ENCODE data around the gene RAPGEF6. TPM values are rescaled to one million over a fixed set of nuclear protein-coding genes. Genes with fewer than 3 reads are reported as not detected.
"Not testable (repeated sequence)": the region's sequence is repeated elsewhere in the genome, so short reads cannot be mapped to it uniquely, and the experiment has no call there.

RAPGEF6 gene
- total RNA-seq, 2 donors from 2014 or later: 18.9 to 19.9 TPM

DNA sequence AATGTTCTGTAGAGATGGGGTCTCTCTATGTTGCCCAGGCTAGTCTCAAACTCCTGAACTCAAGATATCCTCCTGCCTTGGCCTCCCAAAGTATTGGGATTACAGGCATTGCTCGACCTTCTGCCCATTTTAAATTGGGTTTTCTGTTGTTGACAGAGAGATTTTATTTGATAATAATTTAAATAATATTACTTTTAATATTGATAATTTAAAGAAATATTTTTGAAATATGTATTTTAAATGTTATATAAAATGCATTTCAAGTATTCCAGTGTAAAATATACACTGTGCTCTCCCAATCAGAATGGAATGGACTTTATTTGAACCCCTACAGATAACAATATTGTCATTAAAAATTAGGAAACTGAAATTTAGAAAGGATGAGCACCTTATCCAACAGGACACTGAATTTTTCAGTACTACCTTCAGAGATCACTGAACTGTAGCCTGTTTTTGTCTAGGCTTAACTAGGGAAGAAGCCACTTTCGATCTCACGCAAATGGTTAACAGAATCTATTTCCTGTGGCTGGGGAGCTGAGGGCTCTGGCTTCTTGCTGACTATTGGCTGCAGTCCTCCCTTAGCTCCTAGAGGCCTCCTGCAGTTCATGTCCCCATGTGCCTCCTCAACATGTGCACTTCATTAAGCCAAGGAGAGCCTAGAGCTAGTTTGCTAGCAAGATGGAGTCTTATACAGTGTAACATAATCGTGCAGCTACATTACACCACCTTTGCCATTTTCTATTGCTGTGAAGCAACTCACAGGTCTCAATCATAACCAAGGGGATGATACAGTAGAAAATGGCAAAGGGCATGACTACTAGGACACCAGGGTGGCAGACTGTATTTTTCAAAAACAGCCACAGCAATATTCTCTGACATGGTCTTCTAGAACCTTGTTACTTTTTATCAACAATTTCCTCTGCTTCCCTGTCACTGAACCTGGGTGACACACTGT is 221.1 kb downstream of the RAPGEF6 start:
- intact Hi-C loops (cut with DNase I): loop anchor here in 1 of 2 donors (10.0 kb wide), 1 partner anchor 249 kb away; the partner anchor contains the start of gene HINT1

DNA sequence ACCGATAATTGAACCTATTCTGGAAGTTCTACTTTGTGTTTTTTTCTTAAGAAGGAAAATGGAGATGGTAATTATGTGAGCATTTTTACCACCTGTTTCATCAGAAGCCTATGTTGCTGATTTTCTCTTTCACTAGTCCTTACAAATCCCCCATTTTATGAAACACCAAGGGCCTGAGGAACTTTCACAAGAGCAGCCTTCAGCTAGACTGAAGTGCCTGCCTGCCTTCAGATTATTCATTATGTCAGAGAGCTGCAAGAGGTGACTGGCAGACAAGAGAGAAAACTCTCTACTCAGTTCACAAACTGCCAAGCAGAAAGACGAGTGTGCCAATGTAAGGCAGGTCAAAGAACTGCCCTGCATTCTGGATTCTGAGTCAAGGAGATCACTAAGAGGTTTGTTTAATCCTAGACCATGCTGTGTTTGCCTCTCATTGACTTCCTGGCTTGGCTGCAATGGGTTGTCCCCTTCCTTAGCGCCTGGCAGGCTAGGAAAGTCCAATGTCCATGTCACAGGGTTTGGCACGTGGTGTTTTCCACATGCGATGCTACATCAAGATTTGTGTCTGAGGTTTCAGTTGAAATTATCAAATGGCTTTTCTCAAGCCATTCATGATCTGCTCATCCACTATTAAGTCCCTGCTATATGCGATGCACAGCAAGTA is 227.9 kb downstream of the RAPGEF6 start:
- DNase-seq (ENCODE audit: low spot score): no peak
- intact Hi-C loops (cut with DNase I): no loop called here

More for the DNA sequence above, 221.1 kb downstream of the RAPGEF6 start:
- DNase-seq (ENCODE audit: low spot score): no peak

DNA sequence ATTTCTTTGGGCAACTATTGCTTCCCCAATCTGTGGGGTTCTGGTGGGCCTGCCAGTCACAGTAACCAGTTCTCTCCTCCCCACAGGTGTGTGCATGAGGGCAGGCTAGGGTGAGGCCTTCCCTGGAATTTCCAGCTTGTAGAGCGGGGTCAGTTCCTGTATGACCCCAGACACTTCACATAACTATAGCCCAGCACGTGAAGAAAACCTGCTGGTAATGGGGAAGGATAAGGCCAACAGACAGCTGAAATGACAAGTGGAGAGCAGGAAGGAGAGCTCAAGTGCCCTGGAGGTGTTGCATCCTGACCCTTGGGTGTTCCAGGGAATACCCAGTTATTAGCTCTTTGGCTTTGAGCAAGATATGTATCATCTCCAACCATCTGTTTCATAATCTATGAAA is 229.0 kb downstream of the RAPGEF6 start:
- no peak for DNase-seq (ENCODE audit: low spot score)
- intact Hi-C loops (cut with DNase I): no loop called here

DNA sequence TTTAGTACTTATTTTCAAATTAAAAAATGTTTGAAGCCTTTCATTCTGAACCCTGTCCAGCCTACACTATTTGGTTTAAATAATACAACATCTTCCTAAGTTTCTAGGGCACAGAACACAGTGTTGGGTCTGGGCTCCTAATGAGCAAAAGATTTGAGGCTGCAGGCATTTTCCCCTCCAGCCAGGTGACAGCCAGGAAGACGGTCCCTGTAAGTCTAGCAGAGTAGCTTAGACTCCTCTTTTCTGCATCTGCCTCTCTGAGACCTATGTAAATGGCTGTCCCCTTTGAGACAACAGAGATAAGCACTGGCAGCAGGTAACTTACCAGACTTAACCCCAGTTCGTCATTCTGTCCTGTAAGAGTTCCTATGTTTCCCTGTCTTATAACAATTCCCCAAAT is 229.4 kb downstream of the RAPGEF6 start:
- intact Hi-C loops (cut with DNase I): no loop called here
- DNase-seq (ENCODE audit: low spot score): no peak

DNA sequence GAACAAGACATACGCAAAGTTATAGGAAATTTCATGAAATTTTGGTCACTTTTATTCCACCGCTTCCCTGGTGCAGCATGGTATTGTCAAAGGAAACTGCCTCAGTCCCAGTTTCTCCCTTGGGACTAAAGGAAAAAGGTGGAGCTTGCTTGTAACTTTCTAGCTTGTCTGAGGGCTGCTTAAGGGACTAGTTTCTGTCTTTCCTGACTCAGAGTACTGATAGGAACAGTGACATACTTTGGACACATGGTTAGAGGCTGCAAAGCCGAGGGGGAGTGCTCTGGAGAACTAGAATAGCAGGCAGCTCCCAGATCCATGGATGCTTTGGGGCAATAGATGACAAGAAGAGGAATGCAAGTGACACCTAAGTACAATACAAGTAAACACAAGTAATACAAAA is 234.4 kb downstream of the RAPGEF6 start:
- intact Hi-C loops (cut with DNase I): no loop called here
- no peak for DNase-seq (ENCODE audit: low spot score)

DNA sequence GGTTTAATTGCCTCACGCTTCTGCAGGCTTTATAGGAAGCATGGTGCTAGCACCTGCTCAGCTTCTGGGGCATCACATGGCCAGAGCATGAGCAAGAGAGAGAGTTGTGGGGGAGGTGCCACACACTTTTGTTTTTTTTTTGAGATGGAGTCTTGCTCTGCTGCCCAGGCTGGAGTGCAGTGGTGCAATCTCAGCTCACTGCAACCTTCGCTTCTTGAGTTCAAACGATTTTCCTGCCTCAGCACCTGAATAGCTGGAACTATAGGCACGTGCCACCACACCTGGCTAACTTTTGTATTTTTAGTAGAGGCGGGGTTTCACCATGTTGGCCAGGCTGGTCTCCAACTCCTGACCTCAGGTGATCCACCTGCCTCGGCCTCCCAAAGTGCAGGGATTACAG is 236.0 kb downstream of the RAPGEF6 start:
- intact Hi-C loops (cut with DNase I); DNase-seq (ENCODE audit: low spot score): not testable (repeated sequence)

DNA sequence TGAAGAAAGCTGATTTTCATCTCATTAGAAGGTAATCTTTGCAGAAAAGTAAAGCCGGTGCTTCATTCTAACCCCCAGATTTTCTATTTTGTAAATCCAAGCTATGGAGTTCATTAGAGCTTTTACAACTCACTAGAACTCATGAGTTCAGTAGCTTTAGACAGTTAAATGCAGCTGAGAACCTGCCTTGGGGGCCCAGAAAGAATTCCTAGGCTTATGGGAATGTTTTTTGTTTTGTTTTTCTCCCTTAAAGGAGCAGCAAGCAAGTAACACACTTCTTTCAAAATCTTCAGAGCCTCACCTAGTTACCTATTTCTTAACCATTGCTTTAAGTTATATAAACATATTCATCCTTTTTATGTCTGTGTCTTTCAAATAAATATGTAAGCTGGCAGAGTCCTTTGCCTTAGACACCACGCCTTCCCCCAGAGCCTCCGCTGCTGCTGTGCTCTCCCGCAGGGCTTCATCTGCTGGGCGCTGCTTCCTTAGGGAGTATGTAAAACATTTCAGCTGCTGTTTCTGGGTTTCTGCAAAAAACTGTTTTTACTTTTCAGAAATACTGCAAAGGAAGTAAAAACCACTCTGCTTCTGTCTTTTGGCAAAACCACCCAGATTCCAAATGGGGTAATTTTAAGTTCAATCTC is 238.3 kb downstream of the RAPGEF6 start:
- intact Hi-C loops (cut with DNase I): no loop called here
- DNase-seq (ENCODE audit: low spot score): no peak

DNA sequence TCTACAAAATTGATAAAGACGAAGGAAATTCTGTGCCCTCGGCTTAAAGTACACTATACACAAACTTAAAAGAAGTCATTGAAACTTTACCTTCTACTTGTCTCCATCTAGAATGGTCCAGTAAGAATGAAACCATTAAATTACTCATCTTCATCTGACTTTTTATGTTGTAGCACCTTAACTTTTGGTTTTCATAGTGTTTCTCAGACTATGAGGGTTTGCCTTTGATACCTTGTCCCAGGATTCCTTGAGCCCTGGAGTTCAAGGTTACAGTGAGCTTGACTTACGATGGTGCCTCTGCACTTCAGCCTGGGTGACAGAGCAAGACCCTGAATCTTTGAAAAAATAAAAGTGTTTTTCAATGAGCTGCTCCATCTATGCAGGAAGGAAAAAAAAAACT is 239.0 kb downstream of the RAPGEF6 start:
- no peak for DNase-seq (ENCODE audit: low spot score)
- intact Hi-C loops (cut with DNase I): no loop called here

DNA sequence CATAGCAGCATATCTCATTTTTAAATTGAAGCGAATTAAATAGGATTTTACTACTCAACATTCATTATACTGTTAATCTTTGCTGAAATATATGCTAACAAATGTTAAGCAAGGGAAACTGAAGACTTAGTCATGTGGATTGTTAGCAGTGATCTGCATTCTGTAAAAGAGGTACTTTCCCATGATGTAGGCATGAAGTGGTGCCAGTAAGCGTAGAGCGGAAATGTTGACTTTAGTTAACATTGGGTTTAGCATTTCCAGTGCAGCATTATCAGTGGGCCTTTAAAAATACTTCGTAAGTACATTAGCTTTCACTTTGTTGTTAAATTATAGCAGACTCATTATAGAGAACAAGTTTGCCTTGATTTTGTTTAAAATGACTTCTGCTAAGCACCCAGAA is 240.9 kb downstream of the RAPGEF6 start:
- intact Hi-C loops (cut with DNase I): no loop called here
- no peak for DNase-seq (ENCODE audit: low spot score)

DNA sequence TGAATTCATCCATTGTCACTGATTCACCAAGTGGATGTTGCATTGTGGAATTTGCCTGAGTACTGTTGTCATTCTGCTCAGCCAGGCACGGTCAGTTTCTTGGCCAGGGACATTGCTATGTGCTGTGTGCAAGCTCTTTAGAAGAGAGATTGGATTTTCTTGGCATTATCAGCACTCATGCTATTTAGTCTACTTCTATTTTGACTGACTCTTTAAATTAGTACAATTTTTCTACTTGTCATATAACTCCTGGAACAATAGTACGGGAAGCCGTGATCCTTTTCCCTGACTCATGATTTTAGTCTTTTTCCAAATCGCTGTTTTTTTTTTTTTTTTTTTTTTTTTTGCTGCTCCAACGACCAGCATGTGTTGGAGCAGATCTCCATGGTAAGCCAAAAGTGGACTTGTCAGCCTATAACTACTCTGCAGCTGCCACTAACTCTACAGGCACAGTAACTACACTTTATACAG is 241.5 kb downstream of the RAPGEF6 start:
- no peak for DNase-seq (ENCODE audit: low spot score)
- intact Hi-C loops (cut with DNase I): no loop called here

DNA sequence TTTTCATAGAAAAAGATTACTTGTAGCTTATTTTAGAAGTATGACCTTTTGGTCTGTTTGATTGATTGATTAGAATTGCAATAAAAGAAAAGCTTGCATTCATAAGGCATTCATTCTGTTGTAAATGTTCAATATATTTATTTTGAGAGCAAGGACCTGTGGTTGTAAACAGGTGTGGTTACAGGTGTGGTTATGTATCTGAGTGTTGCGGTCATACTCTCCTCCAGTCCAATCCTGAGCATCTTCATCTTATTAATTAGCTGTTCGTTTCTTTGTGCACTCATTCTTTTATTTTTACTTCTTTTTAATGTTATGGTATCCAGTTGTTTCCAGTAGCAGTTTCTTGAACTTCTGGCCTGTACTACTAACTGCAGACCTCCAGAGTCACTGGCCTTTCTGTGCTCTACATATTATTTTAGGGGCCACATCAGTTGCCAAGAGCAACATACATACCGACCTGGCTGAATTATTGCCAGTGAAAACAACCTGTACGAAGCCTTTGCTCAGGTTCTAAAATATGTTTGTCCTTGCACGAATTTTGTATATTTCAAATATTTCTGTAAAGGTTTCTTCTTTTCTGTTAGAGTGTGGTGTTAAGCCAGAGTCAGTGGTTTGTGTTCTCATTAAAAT is 242.4 kb downstream of the RAPGEF6 start:
- no peak for DNase-seq (ENCODE audit: low spot score)
- intact Hi-C loops (cut with DNase I): no loop called here

DNA sequence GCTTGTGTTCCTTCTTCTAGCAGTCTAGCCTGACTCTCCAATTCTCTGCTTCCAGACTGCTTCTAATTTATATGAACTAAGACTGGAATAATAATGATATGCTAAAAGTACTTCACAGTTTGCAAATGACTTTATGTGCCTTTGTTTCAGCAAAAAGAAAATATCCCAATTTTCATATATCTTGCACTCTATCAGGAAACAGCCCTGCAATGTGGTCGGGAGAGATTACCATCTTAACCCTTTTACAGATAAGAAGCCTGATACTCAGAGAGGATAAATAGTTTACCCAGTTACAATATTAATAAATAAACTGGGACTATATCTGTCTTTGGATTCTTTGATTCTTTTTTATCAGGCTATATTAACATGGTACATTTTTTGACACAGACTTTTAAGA is 245.2 kb downstream of the RAPGEF6 start:
- intact Hi-C loops (cut with DNase I): no loop called here

DNA sequence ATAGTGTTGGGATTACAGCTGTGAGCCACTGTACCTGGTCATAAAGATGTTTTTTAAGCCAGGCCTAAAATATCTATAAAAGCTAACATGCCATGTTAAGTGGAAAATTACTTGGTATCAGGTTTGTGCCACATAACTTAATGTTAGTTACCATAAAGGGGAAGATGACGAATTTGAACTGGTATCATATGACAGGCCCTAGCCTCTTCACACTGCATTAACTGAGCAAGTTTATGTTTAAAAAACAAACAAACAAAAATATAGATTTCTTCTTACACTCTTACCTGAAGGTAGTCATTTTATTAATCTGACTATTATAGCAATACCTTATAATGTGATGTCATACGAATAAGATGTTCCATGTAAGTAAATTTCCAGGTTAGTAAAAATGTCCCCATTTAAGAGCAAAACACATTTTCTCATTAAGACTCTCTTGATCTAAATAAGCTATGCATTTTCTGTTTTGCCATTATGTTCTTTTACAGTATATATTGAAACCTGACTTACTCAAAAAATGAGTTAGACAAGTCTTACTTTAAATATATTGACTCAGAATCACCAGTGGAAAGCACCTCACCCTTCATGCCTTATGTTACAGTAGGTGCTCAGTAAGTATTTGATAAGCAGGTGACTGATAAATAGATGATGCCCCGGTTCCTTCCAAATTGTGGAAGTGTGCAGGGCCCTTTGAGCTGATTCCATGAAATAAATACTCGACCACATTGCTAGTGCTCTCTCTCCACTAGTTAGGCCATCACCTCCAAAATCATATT is 245.7 kb downstream of the RAPGEF6 start:
- DNase-seq (ENCODE audit: low spot score): no peak
- intact Hi-C loops (cut with DNase I): no loop called here

More for the DNA sequence above, 245.2 kb downstream of the RAPGEF6 start:
- no peak for DNase-seq (ENCODE audit: low spot score)

DNA sequence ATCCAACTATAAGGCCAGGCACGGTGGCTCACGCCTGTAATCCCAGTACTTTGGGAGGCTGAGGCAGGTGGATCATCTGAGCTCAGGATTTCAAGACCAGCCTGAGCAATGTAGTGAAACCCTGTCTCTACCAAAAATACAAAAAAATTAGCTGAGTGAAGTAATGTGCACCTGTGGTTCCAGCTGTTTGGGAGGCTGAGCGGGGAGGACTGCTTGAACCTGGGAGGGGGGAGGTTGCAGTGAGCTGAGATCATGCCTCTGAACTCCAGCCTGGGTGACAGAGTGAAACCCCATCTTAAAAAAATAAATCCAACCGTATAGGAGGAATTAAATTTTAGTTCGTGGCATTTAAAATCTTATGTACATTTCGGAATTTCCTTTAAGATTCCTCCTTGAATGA is 247.8 kb downstream of the RAPGEF6 start:
- no peak for DNase-seq (ENCODE audit: low spot score)
- intact Hi-C loops (cut with DNase I): no loop called here

DNA sequence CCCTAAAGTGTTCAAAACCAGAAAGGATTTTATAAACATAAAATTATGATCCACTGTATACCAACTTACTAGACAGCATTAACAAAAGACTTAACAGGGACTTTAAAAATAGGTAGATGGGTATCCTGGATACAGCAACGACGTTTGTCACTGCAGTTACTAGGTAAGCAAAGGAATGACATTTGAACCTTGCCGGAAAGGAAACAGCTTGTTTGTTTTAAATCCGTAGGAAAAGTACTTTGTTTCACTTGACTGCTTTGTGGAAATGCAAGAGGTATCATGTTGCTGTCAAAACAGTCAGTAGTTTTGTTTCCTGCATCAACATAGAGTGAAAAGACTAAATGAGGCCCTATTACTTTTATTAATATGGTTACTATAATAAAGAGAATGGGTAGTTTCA is 248.2 kb downstream of the RAPGEF6 start:
- intact Hi-C loops (cut with DNase I): no loop called here
- DNase-seq (ENCODE audit: low spot score): no peak

DNA sequence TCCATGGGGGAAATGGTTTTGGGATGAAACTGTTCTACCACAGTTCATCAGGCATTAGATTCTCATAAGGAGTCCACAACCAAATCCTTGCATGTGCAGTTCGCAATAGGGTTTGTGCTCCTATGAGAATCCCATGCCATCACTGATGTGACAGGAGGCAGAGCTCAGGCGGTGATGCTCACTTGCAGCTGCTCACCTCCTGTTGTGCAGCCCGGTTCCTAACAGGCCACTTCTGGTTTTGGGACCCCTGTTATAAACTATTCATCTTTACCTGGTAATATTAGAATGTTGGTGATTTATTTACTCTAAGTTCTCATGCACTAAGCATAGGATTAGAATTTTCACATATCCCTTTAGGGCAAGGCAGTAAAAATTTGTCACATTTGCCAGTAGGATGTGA is 248.9 kb downstream of the RAPGEF6 start:
- DNase-seq (ENCODE audit: low spot score): no peak
- intact Hi-C loops (cut with DNase I): no loop called here

DNA sequence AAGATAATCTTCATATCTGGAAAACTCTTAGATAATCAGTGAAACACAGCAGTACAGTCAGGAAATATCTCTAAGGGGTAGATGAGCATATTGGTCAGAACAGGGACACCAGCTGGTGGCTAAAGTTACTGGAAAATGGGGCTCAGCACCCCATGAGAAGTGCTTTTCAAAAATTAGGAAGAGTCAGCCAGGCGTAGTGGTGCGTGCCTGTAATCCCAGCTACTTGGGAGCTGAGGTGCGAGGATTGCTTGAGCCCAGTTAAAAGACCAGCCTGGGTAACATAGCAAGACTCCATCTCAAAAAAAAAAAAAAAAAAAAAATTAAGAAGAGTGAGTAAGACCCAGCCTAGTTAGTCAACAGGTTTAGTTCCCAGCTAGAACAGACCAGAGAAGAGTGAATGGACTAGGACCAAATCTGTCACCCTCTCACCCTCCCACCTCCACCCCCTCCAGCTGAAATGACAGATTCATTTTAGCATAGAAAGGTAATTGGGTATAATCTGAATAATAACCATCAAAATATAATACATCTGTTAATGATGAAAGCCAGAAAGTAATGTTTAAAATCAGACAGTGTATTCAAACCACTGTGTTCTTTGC is 250.3 kb downstream of the RAPGEF6 start:
- intact Hi-C loops (cut with DNase I): no loop called here
- DNase-seq (ENCODE audit: low spot score): no peak

DNA sequence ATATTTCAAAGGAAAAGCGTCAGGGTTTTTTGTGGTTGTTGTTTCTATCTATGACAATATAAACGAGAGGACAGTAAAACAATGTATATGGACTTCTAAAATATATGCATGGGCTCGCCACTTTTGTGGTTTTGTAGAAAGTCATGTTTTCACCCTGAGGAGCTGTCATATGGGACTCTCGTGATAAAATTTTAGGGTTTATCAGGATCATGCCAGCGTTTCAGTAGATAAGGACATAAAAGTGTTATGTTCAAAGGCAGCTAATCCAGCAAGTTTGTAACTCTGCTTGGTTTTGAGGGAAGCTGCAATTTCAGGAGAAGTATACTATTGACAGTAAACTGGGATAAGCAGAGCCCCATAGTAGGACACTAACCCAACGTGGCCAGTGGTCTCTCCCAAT is 250.9 kb downstream of the RAPGEF6 start:
- intact Hi-C loops (cut with DNase I): no loop called here
- no peak for DNase-seq (ENCODE audit: low spot score)
